Uterus (tissue), 4 donors: Measurements from ENCODE around the gene ZNF548. TPM values are rescaled to one million over a fixed set of nuclear protein-coding genes. Genes with fewer than 3 reads are reported as not detected.

Experiments used
- DNase-seq, 2 donors: peaks; one replicate each; pipeline ENCODE4 v3.0.0-alpha.2; 2019 to 2020
- H3K27ac ChIP-seq, 2 donors: fragments of 200-600 bp; sonication (generic); 1 replicate in 1 of 2; 2 replicates in 1 of 2; pipeline ENCODE4 v1.5.1; 2016 to 2018
- H3K27me3 ChIP-seq, 2 donors: fragments of 200-600 bp; sonication (generic); one replicate each; pipeline ENCODE4 v1.5.1; 2018 to 2019; ENCODE audit warnings: control low read depth in 1 of 2
- H3K36me3 ChIP-seq, 2 donors: fragments of 200-600 bp; sonication (generic); one replicate each; pipeline ENCODE4 v1.5.1; 2019; ENCODE audit warnings: control low read depth in 1 of 2
- H3K4me1 ChIP-seq, 2 donors: fragments of 200-600 bp; sonication (generic); one replicate each; pipeline ENCODE4 v1.5.1; 2018 to 2019; ENCODE audit warnings: control low read depth in 1 of 2
- H3K4me3 ChIP-seq, 2 donors: fragments of 200-600 bp; sonication (generic); 1 replicate in 1 of 2; 2 replicates in 1 of 2; pipeline ENCODE4 v1.5.1; 2018 to 2019; ENCODE audit warnings: mild to moderate bottlenecking in 1 of 2
- H3K9me3 ChIP-seq, 2 donors: fragments of 200-600 bp; sonication (generic); one replicate each; pipeline ENCODE4 v1.5.1; 2019; ENCODE audit warnings: control low read depth in 1 of 2
- CTCF ChIP-seq, 4 experiments: fragments of 200-600 bp in 2 of 4; fragments of 450-650 bp in 2 of 4; sonication (generic) in 2 of 4; IDR thresholded peaks; one replicate each; pipeline ENCODE4 v1.5.1; 2016 to 2019; ENCODE audit warnings: antibody characterized with exemption in 4 of 4, mild to moderate bottlenecking in 2 of 4, moderate library complexity in 1 of 4
- POLR2A ChIP-seq, 2 donors: fragments of 450-650 bp; IDR thresholded peaks; one replicate each; pipeline ENCODE4 v1.6.1; 2016; ENCODE audit warnings: antibody characterized with exemption in 2 of 2, mild to moderate bottlenecking in 1 of 2, moderate library complexity in 1 of 2
- intact Hi-C: fragments of 100-400 bp; cut with DNase I; formaldehyde crosslinking; loops from one replicate; pipeline ENCODE4 v1.15.1; 2023; ENCODE audit warnings: low total_unique reads
- total RNA-seq, 4 donors: library from RNA; depleted of rRNA in 3 of 4; stranded (reverse); fragments of >200 nt in 3 of 4; gene quantifications; one replicate each; pipeline versions ENCODE4 v1.1.0 to v1.2.4, GENCODE V29; 2014 to 2023
- donor health status: DM: yes; HTN: yes; CAD: no.

ZNF548 gene
- total RNA-seq, 4 donors from 2014 or later: 12.6 to 77.9 (median 53.1) TPM

GRCh38 chr19:57376151-57376550, 13.5 kb upstream of the ZNF548 start:
- H3K27me3 ChIP-seq: no peaks in the 10 kb centered on the region
- no peak for DNase-seq
- H3K9me3 ChIP-seq: peaks cover 0 to 11% of the 10 kb centered on the region in 2 donors
- no peak overlapping the region for H3K27ac ChIP-seq
- H3K36me3 ChIP-seq: no peaks in the 10 kb centered on the region
- H3K4me1 ChIP-seq: no peaks in the 10 kb centered on the region
- no peak overlapping the region for H3K4me3 ChIP-seq
- TF ChIP-seq CTCF (IDR thresholded peaks at IDR 0.05) (no peak), POLR2A (IDR thresholded peaks at IDR 0.05) (no peak)
- intact Hi-C loops: no loop called here

- Histone ChIP-seq H3K27ac (no peak overlapping the region), H3K4me1 (no peaks in the 10 kb centered on the region), H3K4me3 (no peak overlapping the region), H3K27me3 (no peaks in the 10 kb centered on the region), H3K36me3 (no peaks in the 10 kb centered on the region), H3K9me3 (peaks cover 0 to 11% of the 10 kb centered on the region in 2 donors)
- intact Hi-C loops: no loop called here
- DNase-seq: no peak
- TF ChIP-seq CTCF (IDR thresholded peaks at IDR 0.05) (no peak), POLR2A (IDR thresholded peaks at IDR 0.05) (no peak)
These were observed 12.0 kb upstream of the ZNF548 start for GRCh38 chr19:57377498-57378146.

- Histone ChIP-seq H3K4me3 (no peak overlapping the region), H3K27ac (no peak overlapping the region), H3K36me3 (no peaks in the 10 kb centered on the region), H3K9me3 (peaks cover 0 to 11% of the 10 kb centered on the region in 2 donors), H3K27me3 (no peaks in the 10 kb centered on the region), H3K4me1 (no peaks in the 10 kb centered on the region)
- TF ChIP-seq CTCF (IDR thresholded peaks at IDR 0.05) (no peak), POLR2A (IDR thresholded peaks at IDR 0.05) (no peak)
- no peak for DNase-seq
- intact Hi-C loops: no loop called here
These were observed 8.7 kb upstream of the ZNF548 start for GRCh38 chr19:57380923-57381322.

GRCh38 chr19:57382806-57383488, 6.7 kb upstream of the ZNF548 start:
- no peaks in the 10 kb centered on the region for H3K27me3 ChIP-seq
- intact Hi-C loops: no loop called here
- TF ChIP-seq POLR2A (IDR thresholded peaks at IDR 0.05): no peak
- TF ChIP-seq CTCF (IDR thresholded peaks at IDR 0.05): no peak

GRCh38 chr19:57389194-57389729, 392 bp upstream of the ZNF548 start:
- intact Hi-C loops: no loop called here
- no peak for DNase-seq
- peak overlapping the region; percentile 89 for H3K27ac ChIP-seq
- no peaks in the 10 kb centered on the region for H3K27me3 ChIP-seq
- peak overlapping the region; percentile 78 for H3K4me3 ChIP-seq
- no peaks in the 10 kb centered on the region for H3K4me1 ChIP-seq
- peaks cover 0 to 18% of the 10 kb centered on the region in 2 donors for H3K9me3 ChIP-seq
- no peaks in the 10 kb centered on the region for H3K36me3 ChIP-seq
- no peak for TF ChIP-seq POLR2A (IDR thresholded peaks at IDR 0.05)
- no peak for TF ChIP-seq CTCF (IDR thresholded peaks at IDR 0.05)

More at GRCh38 chr19:57382806-57383488, 6.7 kb upstream of the ZNF548 start:
- Histone ChIP-seq H3K36me3 (no peaks in the 10 kb centered on the region), H3K4me3 (no peak overlapping the region), H3K9me3 (peaks cover 0 to 7% of the 10 kb centered on the region in 2 donors), H3K4me1 (no peaks in the 10 kb centered on the region), H3K27ac (no peak overlapping the region)
- no peak for DNase-seq
